SJCRH30 (cell line): ENCODE measurements around the gene DOCK1. TPM values are rescaled to one million over a fixed set of nuclear protein-coding genes. Genes with fewer than 3 reads are reported as not detected.
A peak's percentile ranks its signal among the peaks of the same experiment; 100 is the strongest.

Source experiments
- DNase-seq, 2 experiments: peaks; one replicate each; pipeline ENCODE4 v3.0.0-alpha.2; 2015 to 2020
- H3K27ac ChIP-seq: fragments of 250-450 bp; sonication (Bioruptor Pico); 2 replicates; pipeline ENCODE4 v1.5.1; 2020; ENCODE audit warnings: mild to moderate bottlenecking, moderate library complexity
- H3K27me3 ChIP-seq: fragments of 250-450 bp; sonication (Bioruptor Pico); 2 replicates; pipeline ENCODE4 v1.5.1; 2020; ENCODE audit warnings: mild to moderate bottlenecking, moderate library complexity
- H3K36me3 ChIP-seq: fragments of 250-450 bp; sonication (Bioruptor Pico); 2 replicates; pipeline ENCODE4 v1.5.1; 2020; ENCODE audit warnings: mild to moderate bottlenecking, moderate library complexity
- H3K4me1 ChIP-seq: fragments of 250-450 bp; sonication (Bioruptor Pico); 2 replicates; pipeline ENCODE4 v1.5.1; 2020; ENCODE audit warnings: mild to moderate bottlenecking, moderate library complexity
- H3K4me3 ChIP-seq: fragments of 250-450 bp; sonication (Bioruptor Pico); 2 replicates; pipeline ENCODE4 v1.5.1; 2020; ENCODE audit warnings: mild to moderate bottlenecking, moderate library complexity
- H3K9me3 ChIP-seq: fragments of 250-450 bp; sonication (Bioruptor Pico); replicated peaks from 2 replicates; pipeline ENCODE4 v1.5.1; 2020; ENCODE audit warnings: mild to moderate bottlenecking, moderate library complexity
- total RNA-seq: library from RNA; depleted of rRNA; stranded (reverse); fragments of >200 nt; shearing (Covaris generic); gene quantifications from 2 replicates; pipeline ENCODE4 v1.2.3, GENCODE V29; 2014

Gene DOCK1
- total RNA-seq, 1 experiment from 2014 or later: 53.8 TPM

DNA sequence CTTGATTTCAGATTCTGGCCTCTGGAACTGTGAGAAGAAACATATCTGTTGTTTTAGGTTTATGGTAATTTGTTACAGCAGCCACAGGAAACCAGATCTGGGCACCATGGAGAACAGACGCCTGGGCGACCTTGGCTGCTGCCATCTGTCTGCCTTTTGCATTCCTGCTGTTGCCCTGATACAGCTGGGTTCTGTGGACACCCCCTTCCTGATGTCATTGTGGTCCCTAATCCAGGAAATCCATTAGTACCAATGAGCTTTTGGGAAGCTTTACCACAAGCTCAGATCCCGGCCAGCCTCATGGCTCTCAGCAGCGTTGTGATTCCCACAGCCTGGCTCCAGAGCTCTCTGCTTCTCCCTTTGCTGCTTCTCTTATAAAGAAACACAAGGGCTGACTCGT, 469.7 kb downstream of the DOCK1 start:
- peaks cover 12% of the 10 kb centered on the region for H3K36me3 ChIP-seq
- no peak overlapping the region for H3K4me3 ChIP-seq
- H3K9me3 ChIP-seq: no peaks in the 10 kb centered on the region
- peak; percentile 79 to 88 for DNase-seq
- peak overlapping the region; percentile 79 for H3K27ac ChIP-seq
- H3K4me1 ChIP-seq: peaks cover 38% of the 10 kb centered on the region
- no peaks in the 10 kb centered on the region for H3K27me3 ChIP-seq

DNA sequence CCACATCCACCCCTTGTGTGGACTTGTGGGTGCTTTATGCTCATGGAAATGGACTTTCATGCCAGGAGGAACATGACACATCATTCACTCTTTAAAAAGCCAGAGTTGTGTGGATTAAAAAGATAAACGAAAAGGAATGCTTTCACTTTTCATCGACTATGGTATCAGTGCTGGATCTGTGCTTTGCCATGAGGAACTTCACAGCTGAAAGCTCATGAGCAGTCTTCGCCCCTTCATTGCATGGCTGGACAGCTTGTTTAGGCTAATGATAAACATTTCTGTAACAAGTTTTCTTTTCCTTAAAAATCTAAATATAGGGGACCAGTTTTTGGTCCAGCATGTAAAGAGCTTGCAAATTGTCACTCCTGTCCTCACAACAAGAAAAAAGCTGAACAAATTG, 470.2 kb downstream of the DOCK1 start:
- Histone ChIP-seq H3K9me3 (no peaks in the 10 kb centered on the region), H3K27me3 (no peaks in the 10 kb centered on the region), H3K36me3 (peaks cover 12% of the 10 kb centered on the region), H3K27ac (peak overlapping the region; percentile 79), H3K4me1 (peaks cover 38% of the 10 kb centered on the region), H3K4me3 (no peak overlapping the region)
- DNase-seq: no peak

DNA sequence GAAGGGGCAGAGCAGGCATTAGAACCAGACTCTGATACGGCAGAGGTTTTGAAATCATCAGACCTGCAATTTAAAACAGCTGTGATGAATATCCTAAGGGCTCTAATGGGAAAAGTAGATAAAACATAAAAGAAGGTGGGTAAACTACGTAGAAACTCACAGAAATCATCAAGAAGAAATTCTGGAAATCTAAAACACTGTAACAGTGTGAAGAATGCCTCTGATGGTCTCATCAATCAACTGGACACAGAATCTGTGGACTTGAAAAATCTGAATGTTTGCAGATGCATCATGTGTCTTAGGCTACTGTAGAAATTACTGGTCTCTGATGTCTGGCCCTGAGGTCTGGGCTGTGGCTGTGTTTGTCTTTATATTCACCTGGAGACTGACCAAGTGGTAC, 470.8 kb downstream of the DOCK1 start:
- no peak for DNase-seq
- Histone ChIP-seq H3K27me3 (no peaks in the 10 kb centered on the region), H3K27ac (peak overlapping the region; percentile 79; the same call in 1 of the 2 replicates), H3K4me1 (peaks cover 38% of the 10 kb centered on the region), H3K4me3 (no peak overlapping the region), H3K36me3 (peaks cover 14% of the 10 kb centered on the region), H3K9me3 (no peaks in the 10 kb centered on the region)

DNA sequence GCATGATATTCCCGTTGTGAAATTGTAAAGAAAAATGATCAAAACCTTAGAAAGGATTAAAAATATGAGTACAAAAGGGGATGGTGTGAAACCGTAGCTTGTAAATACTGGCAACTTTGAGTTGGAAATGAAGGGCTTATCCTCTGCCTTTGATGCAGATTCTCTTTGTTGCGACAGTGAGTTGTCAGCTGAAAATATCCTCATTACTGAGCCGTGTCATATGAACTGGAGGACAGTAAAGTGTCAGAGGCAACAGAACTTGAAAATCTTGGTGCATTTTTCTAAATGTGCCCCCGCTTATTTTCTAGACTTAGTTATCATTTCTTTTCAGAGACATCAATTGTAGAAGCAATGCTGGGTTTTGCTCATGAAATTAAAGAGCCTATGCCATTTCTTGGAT, 473.4 kb downstream of the DOCK1 start:
- H3K27ac ChIP-seq: no peak overlapping the region
- H3K36me3 ChIP-seq: peaks cover 22% of the 10 kb centered on the region
- H3K27me3 ChIP-seq: no peaks in the 10 kb centered on the region
- no peaks in the 10 kb centered on the region for H3K9me3 ChIP-seq
- H3K4me1 ChIP-seq: peaks cover 21% of the 10 kb centered on the region
- H3K4me3 ChIP-seq: no peak overlapping the region
- no peak for DNase-seq

DNA sequence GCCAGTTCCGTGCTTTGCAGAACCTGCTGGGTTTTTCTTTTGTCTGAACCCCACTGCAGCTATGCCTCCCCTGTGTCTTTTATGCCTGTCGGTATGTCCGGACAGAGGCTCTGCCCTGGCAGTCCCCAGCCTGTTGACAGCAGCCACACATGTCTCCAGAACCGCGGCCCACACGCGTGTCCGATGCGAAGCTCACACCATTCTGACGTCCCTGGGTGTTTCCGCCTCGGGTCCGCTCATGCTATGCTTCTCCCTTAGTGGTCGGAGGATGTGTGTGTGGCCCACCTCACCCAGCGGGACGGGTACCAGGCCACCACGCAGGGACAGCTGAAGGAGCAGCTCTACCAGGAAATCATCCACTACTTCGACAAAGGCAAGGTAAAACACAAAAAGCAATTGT, 479.3 kb downstream of the DOCK1 start:
- Histone ChIP-seq H3K4me1 (no peaks in the 10 kb centered on the region), H3K27ac (no peak overlapping the region), H3K36me3 (peaks cover 14% of the 10 kb centered on the region; the same call in 1 of the 2 replicates), H3K4me3 (no peak overlapping the region), H3K9me3 (no peaks in the 10 kb centered on the region), H3K27me3 (no peaks in the 10 kb centered on the region)
- no peak for DNase-seq

DNA sequence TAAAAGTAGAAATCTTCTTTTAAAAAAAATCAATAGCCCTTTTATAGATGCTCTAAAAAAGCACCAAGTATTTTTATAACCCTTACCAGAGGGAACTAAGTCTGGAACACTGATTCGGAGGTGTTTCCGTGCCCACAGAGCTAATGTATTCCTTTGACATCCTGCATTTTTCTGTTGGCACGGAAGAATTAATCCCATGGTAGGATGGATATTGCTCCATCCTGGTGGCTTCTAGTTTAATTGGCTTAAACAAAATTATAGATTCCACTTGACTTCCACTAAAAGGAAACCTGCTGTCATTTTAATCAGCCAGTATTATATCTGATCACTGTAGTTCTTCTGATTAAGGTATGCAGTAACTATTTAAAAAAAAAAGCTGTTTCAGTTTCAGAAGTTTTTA, 479.8 kb downstream of the DOCK1 start:
- DNase-seq: no peak
- Histone ChIP-seq H3K4me3 (no peak overlapping the region), H3K9me3 (no peaks in the 10 kb centered on the region), H3K27ac (no peak overlapping the region), H3K36me3 (peaks cover 14% of the 10 kb centered on the region; the same call in 1 of the 2 replicates), H3K27me3 (no peaks in the 10 kb centered on the region), H3K4me1 (no peaks in the 10 kb centered on the region)

DNA sequence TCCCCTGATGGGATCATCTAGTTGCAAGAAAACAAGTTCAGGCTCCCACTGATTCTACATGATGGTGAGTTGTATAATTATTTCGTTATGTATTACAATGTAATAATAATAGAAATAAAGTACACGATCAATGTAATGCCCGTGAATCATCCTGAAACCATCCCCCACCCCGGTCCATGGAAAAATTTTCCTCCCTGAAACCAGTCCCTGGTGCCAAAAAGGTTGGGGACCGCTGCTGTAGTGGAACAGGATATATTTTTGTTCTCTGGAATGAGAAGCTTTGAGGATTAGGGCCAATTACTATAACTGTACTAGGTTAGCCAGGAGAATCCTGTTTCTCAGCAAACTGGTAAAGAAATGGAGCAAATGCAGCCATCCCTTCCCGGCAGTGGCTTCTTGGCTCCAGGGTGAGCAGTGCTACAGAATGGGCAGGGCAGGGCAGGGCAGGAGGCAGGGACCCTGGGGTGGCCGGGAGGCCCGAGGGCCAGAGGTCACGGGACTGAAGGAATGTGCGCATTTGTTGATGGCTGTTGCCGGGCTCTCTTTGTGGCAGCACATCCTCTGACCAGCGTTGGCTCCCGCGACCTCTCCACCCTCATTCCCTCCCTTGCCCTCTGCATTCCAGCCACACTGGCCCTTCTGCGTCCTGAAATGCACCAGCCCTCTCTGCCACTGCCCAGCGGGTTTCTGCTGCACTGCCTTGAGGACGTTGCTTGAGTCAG, 481.5 kb downstream of the DOCK1 start:
- H3K36me3 ChIP-seq: peaks cover 8% of the 10 kb centered on the region; the same call in 1 of the 2 replicates
- H3K4me1 ChIP-seq: no peaks in the 10 kb centered on the region
- no peak overlapping the region for H3K4me3 ChIP-seq
- no peak for DNase-seq
- H3K27ac ChIP-seq: no peak overlapping the region
- no peaks in the 10 kb centered on the region for H3K9me3 ChIP-seq
- no peaks in the 10 kb centered on the region for H3K27me3 ChIP-seq

DNA sequence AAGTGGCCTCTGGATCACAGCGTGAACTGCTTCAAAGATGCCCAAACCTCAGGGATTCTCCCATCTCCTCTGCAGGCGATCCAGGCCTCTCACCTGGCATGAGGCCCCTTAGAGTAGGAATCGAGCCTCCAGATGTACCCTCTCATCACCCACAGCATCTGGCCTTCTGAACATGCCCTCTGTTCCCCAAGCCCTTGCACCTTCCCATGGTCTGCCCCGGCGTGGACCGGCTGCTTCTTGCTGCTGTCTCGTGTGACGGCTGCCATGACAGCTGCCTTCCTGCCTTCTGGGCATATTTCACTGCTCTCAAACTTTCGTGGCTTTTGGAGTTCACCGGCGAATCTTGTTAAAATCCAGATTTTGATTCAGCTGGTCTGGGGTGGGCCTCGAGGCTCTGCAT, 486.6 kb downstream of the DOCK1 start:
- Histone ChIP-seq H3K9me3 (no peaks in the 10 kb centered on the region), H3K27ac (no peak overlapping the region; the same call in 1 of the 2 replicates), H3K27me3 (no peaks in the 10 kb centered on the region), H3K4me3 (no peak overlapping the region), H3K4me1 (no peaks in the 10 kb centered on the region), H3K36me3 (peaks cover 4% of the 10 kb centered on the region; the same call in 1 of the 2 replicates)
- peak; percentile 39 to 63 for DNase-seq

DNA sequence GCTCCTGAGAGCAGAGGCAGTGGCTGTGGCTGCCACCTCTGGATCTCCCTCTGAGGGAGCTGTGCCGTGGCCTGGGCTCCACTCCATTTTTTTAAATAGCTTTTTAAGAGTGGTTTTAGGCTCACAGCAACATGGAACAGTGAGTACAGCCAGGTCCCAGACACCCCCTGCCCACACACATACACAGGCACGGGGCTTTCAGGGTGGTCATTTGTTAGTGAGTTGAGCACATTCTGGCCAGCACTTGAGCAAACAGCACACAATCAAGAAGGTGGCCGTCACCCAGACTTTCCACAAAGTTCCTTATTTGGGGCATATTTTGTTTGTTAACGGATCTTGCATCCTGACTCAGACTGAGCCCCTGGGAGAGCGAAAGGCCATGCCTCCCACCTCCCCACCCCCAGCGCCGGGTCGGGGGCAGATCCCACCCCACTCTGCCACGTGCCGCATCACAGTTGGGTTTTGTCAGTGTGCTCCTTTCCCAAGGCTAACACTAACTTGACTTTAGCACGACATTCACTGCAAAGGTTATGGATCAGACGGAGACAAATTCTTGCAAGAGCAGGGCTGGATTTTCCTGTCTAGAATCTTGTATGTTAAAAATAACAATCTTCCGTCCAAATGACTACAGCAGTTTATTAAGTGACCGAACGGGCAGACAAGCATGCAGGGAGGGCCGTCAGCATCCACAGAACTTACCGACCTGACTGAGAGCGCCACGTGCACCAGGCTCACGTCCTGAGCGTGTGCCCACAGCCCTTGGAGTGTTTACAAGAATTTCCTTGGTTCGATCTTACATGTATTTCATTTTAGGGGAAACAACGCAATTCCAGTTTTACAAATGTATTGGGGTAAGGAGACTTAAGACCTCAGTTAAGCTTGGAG, 487.4 kb downstream of the DOCK1 start:
- no peaks in the 10 kb centered on the region for H3K27me3 ChIP-seq
- no peak overlapping the region for H3K4me3 ChIP-seq
- DNase-seq: no peak
- H3K4me1 ChIP-seq: no peaks in the 10 kb centered on the region
- no peaks in the 10 kb centered on the region for H3K9me3 ChIP-seq
- peaks cover 4% of the 10 kb centered on the region; the same call in 1 of the 2 replicates for H3K36me3 ChIP-seq
- H3K27ac ChIP-seq: no peak overlapping the region

DNA sequence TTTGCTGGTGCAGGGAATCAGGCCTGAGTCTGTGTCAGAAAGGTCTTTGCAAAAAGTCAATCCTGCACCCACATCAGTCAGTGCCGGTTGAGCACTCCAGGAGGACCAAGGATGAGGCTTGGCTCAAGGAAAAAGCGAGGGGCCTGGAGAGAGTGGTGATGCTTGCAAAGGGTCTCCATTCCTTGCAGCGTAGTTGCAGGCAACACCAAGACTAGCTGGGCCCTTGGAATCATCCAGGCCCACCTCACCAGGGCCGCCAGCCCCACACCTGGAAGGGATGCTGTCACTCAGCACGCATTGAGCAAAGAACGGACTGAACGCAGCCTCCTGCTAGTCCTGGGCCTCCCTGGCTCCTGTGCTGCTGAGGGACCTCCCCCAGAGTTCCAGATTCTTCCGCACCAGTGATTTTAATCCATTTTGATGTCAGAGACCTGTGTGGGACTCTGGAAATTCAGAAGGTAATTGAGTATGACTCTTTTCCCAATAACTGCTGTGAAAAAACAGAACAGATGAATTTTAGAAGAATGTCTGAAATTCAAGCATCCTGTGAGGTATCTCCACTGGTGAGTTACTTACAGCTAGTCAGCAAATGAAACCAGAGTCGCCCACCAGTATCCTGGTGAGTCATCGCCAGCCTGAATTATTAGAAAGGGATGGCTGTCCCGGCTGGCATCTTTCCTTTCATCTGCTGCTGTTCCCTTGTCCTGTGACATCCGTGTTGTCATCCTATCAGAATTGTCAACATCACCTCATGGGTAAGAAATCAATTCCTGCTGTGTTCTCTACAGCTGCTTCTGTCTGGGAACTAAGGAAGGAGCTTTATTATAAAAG, 493.1 kb downstream of the DOCK1 start:
- Histone ChIP-seq H3K4me1 (no peaks in the 10 kb centered on the region; the same call in 1 of the 2 replicates), H3K27ac (0 out of 2 replicates have a peak overlapping the region, but pooled peaks have one; percentile 1), H3K9me3 (no peaks in the 10 kb centered on the region), H3K36me3 (no peaks in the 10 kb centered on the region), H3K27me3 (no peaks in the 10 kb centered on the region), H3K4me3 (no peak overlapping the region)
- peak; percentile 38 to 44 for DNase-seq

DNA sequence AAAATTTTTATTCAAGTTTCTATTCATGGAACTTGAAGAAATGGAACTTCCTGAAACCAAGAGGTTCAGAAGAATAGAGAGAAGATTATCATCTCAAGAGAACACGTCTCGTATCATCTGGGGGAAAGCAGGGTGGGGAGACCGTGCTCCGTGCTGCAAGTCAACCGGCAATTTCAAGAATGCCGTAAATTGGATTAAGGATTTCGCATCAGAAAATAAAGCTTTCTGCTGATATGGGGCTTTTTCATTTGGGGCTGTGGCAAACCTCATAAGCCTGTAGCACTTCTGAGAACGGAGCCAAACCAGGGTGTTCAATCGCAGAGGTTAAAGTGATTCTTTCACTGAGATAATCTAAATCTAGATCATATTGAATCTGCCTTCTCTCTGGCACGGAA, 493.7 kb downstream of the DOCK1 start:
- H3K36me3 ChIP-seq: no peaks in the 10 kb centered on the region
- H3K27me3 ChIP-seq: no peaks in the 10 kb centered on the region
- no peak overlapping the region for H3K4me3 ChIP-seq
- DNase-seq: no peak
- no peaks in the 10 kb centered on the region for H3K9me3 ChIP-seq
- 0 out of 2 replicates have a peak overlapping the region, but pooled peaks have one; percentile 1 for H3K27ac ChIP-seq
- H3K4me1 ChIP-seq: no peaks in the 10 kb centered on the region; the same call in 1 of the 2 replicates

DNA sequence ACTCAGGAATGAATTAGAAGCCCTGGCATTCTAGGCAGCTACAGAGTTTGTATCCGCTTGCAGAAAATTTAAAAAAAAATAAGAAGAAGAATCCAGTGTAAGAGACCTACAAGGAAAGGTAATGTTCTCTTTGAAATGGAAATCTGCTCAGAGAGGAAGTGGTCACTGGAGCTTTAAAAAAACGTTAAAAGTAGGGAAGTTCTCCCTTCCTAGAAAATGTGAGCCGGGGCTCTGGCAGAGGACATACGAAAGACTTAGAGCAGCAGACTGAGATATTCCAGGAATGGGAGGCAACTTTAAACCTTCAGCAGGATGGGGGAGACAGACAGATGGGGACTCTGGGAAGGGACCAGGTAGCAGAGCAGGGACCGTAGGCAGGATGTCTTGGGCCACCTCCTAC, 494.4 kb downstream of the DOCK1 start:
- no peak overlapping the region for H3K4me3 ChIP-seq
- 0 out of 2 replicates have a peak, but pooled peaks cover 5% of the 10 kb centered on the region for H3K36me3 ChIP-seq
- DNase-seq: no peak
- H3K4me1 ChIP-seq: no peaks in the 10 kb centered on the region; the same call in 1 of the 2 replicates
- H3K27me3 ChIP-seq: no peaks in the 10 kb centered on the region
- no peak overlapping the region for H3K27ac ChIP-seq
- no peaks in the 10 kb centered on the region for H3K9me3 ChIP-seq

DNA sequence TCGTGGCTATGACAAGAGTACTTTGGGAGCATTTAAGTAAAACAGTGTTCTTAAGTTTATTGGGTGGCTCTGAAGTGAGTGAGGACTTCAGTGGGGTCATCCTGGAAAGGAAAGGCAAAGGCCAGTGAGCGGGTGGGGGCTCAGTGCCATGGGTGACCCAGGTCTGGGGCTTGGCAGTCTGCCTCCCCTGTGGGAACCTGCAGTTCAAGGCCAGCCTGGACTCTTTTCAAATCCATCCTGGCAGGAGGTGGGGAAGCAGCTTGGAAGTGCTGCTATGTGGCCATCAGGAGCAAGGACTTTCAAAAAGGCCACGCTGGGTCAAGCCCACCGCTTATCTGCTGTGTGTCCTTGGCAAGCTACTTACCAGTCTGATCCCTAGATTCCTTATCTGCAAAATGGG, 495.0 kb downstream of the DOCK1 start:
- Histone ChIP-seq H3K36me3 (0 out of 2 replicates have a peak, but pooled peaks cover 5% of the 10 kb centered on the region), H3K27ac (no peak overlapping the region), H3K9me3 (no peaks in the 10 kb centered on the region), H3K4me3 (no peak overlapping the region), H3K4me1 (no peaks in the 10 kb centered on the region; the same call in 1 of the 2 replicates), H3K27me3 (no peaks in the 10 kb centered on the region)
- DNase-seq: no peak
